Measurements from ENCODE around the gene DPPA4. TPM values are rescaled to one million over a fixed set of nuclear protein-coding genes. Genes with fewer than 3 reads are reported as not detected.
"Not testable (repeated sequence)": the region's sequence is repeated elsewhere in the genome, so short reads cannot be mapped to it uniquely, and the experiment has no call there.

DPPA4 gene
- total RNA-seq, result not detected
- long read RNA-seq, result 0 reads

- no peak for ATAC-seq
Measured at GRCh38 chr3:109337393-109337792, at the start of gene DPPA4. Gene DPPA4, minus strand, starts transcription at chr3:109337546. Its CDS starts 29 bp downstream, at chr3:109337517.

GRCh38 chr3:109385442-109386318 lies 48.3 kb upstream of the DPPA4 start:
- DNase-seq (no peak), ATAC-seq (no peak)
- intact Hi-C loops (cut with micrococcal nuclease), result no loop called here

More at GRCh38 chr3:109337393-109337792, at the start of gene DPPA4:
- no peak for DNase-seq
- intact Hi-C loops (cut with micrococcal nuclease), result no loop called here

- DNase-seq, result no peak
- intact Hi-C loops (cut with micrococcal nuclease), result no loop called here
Measured at GRCh38 chr3:109384164-109384563, 46.8 kb upstream of the DPPA4 start.

GRCh38 chr3:109382588-109382987 lies 45.2 kb upstream of the DPPA4 start:
- no peak for ATAC-seq
- intact Hi-C loops (cut with micrococcal nuclease), result no loop called here

More at GRCh38 chr3:109384164-109384563, 46.8 kb upstream of the DPPA4 start:
- ATAC-seq, result no peak

GRCh38 chr3:109375975-109376374 lies 38.6 kb upstream of the DPPA4 start:
- DNase-seq (no peak), ATAC-seq (no peak)
- intact Hi-C loops (cut with micrococcal nuclease), result no loop called here

More at GRCh38 chr3:109382588-109382987, 45.2 kb upstream of the DPPA4 start:
- DNase-seq, result no peak

GRCh38 chr3:109374434-109374833 lies 37.1 kb upstream of the DPPA4 start:
- intact Hi-C loops (cut with micrococcal nuclease); ATAC-seq; DNase-seq: not testable (repeated sequence)

- intact Hi-C loops (cut with micrococcal nuclease), result no loop called here
- DNase-seq (no peak), ATAC-seq (no peak)
Measured at GRCh38 chr3:109373933-109374332, 36.6 kb upstream of the DPPA4 start.

- ATAC-seq (no peak), DNase-seq (no peak)
- intact Hi-C loops (cut with micrococcal nuclease), result no loop called here
Measured at GRCh38 chr3:109372639-109373038, 35.3 kb upstream of the DPPA4 start.

- ATAC-seq, result no peak
- DNase-seq, result no peak
- intact Hi-C loops (cut with micrococcal nuclease), result no loop called here
Measured at GRCh38 chr3:109369510-109369909, 32.2 kb upstream of the DPPA4 start.

GRCh38 chr3:109364088-109364487 lies 26.7 kb upstream of the DPPA4 start:
- ATAC-seq, result no peak
- no peak for DNase-seq
- intact Hi-C loops (cut with micrococcal nuclease), result no loop called here

- no peak for ATAC-seq
- intact Hi-C loops (cut with micrococcal nuclease), result no loop called here
Measured at GRCh38 chr3:109363634-109364033, 26.3 kb upstream of the DPPA4 start.

GRCh38 chr3:109362823-109363222 lies 25.5 kb upstream of the DPPA4 start:
- intact Hi-C loops (cut with micrococcal nuclease), result no loop called here
- DNase-seq, result no peak
- ATAC-seq, result no peak

More at GRCh38 chr3:109363634-109364033, 26.3 kb upstream of the DPPA4 start:
- no peak for DNase-seq

- DNase-seq; ATAC-seq; intact Hi-C loops (cut with micrococcal nuclease): not testable (repeated sequence)
Measured at GRCh38 chr3:109358809-109359208, 21.5 kb upstream of the DPPA4 start.

GRCh38 chr3:109356442-109357155 lies 19.3 kb upstream of the DPPA4 start:
- no peak for DNase-seq
- no peak for ATAC-seq
- intact Hi-C loops (cut with micrococcal nuclease), result no loop called here

- DNase-seq (no peak), ATAC-seq (no peak)
- intact Hi-C loops (cut with micrococcal nuclease), result no loop called here
Measured at GRCh38 chr3:109355625-109356441, 18.5 kb upstream of the DPPA4 start.

- ATAC-seq (no peak), DNase-seq (no peak)
- intact Hi-C loops (cut with micrococcal nuclease), result no loop called here
Measured at GRCh38 chr3:109353057-109353456, 15.7 kb upstream of the DPPA4 start.

- ATAC-seq (no peak), DNase-seq (no peak)
- intact Hi-C loops (cut with micrococcal nuclease), result no loop called here
Measured at GRCh38 chr3:109351231-109351630, 13.9 kb upstream of the DPPA4 start.

GRCh38 chr3:109346770-109347295 lies 9.5 kb upstream of the DPPA4 start:
- DNase-seq, result no peak
- no peak for ATAC-seq

GRCh38 chr3:109346099-109346498 lies 8.8 kb upstream of the DPPA4 start:
- no peak for ATAC-seq
- intact Hi-C loops (cut with micrococcal nuclease), result no loop called here
- DNase-seq, result no peak

More at GRCh38 chr3:109346770-109347295, 9.5 kb upstream of the DPPA4 start:
- intact Hi-C loops (cut with micrococcal nuclease), result no loop called here

All from left ventricle myocardium superior (tissue), 1 donor.